Measurements from ENCODE around the gene SHROOM3.

SHROOM3 gene

GRCh38 chr4:76729460-76729859 is 294.4 kb downstream of the SHROOM3 start:
- DNase-seq: no peak

DNA sequence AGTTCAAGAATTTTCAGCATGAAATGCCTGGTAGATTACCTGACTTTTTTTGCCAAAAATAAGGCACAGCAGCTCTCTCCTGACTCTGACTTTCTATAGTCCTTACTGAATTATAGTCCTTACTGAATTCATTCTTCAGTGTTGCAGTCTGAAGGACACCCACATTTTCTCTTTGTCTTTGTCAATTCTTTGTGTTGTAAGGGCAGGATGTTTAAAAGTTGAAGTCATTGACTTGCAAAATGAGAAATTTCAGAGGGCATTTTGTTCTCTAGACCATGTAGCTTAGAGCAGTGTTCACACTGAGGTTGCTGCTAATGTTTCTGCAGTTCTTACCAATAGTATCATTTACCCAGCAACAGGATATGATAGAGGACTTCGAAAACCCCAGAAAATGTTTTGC is 295.0 kb downstream of the SHROOM3 start:
- DNase-seq: no peak

- no peak for DNase-seq
Measured at GRCh38 chr4:76732246-76732645, 297.2 kb downstream of the SHROOM3 start.

GRCh38 chr4:76733068-76733771 is 298.2 kb downstream of the SHROOM3 start:
- no peak for DNase-seq

GRCh38 chr4:76736414-76736813 is 301.4 kb downstream of the SHROOM3 start:
- no peak for DNase-seq

- DNase-seq: no peak
Measured at GRCh38 chr4:76737180-76737579, 302.2 kb downstream of the SHROOM3 start.

DNA sequence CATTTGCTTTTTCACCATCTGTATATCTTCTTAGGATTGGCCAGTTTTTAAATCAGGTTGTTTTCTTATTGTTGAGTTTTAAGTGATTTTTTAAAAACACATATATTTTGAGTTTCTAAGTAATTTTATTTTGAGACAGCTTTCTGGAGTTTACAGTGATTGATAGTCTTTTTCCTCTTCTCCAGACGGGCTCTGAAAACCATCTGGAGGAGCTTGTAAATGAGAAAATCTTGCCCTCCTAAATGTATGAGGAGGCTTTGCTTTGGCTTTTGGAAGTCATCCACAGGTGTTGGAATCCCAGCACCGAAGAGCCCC is 302.7 kb downstream of the SHROOM3 start:
- no peak for DNase-seq

DNA sequence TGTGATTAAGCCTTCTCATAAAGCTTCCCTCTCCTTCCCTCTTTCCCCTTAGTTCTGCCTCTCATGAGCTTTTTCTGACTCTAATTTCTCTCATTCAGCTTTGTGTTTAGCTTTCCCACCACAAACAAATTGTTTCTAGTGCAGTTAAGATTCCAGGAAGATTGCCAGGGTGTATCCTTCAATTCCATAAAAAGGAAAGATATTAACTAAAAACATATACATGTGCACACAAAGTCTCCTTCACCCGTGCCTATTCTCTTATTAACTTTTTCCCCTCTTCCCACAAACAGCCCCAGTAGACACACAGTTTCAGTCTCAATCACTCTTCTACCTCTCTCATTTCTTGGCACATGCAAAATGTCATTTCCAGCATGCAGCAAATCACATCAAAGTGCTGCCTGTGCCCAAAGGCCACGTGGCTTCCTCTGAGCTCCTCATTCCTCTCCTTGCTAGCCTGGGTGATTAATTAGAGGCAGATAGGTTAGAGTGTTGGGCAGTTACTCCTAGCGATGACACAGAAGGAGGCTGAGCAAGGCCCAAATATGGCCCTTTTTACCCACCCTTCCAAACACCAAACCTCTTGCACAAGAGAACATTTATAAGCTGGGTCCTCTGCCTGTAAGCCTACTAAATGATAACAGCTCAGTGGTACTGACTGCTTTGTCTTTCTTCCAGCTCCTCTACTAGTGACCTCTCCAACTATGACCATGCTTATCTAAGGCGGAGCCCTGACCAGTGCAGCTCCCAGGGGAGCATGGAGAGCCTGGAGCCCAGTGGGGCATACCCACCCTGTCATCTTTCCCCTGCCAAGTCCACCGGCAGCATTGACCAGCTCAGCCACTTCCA is 303.3 kb downstream of the SHROOM3 start:
- DNase-seq: peak in 1 of 5 donors; percentile 40

DNA sequence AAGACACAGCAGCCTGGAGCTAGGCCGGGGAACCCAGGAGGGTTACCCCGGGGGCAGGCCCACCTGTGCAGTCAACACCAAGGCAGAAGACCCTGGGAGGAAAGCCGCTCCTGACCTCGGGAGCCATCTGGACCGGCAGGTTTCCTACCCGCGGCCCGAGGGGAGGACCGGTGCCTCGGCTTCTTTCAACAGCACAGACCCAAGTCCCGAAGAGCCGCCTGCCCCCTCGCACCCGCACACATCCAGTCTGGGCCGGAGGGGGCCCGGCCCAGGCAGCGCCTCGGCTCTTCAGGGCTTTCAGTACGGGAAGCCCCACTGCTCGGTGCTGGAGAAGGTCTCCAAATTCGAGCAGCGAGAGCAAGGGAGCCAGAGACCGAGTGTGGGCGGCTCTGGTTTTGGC is 305.2 kb downstream of the SHROOM3 start:
- no peak for DNase-seq

DNA sequence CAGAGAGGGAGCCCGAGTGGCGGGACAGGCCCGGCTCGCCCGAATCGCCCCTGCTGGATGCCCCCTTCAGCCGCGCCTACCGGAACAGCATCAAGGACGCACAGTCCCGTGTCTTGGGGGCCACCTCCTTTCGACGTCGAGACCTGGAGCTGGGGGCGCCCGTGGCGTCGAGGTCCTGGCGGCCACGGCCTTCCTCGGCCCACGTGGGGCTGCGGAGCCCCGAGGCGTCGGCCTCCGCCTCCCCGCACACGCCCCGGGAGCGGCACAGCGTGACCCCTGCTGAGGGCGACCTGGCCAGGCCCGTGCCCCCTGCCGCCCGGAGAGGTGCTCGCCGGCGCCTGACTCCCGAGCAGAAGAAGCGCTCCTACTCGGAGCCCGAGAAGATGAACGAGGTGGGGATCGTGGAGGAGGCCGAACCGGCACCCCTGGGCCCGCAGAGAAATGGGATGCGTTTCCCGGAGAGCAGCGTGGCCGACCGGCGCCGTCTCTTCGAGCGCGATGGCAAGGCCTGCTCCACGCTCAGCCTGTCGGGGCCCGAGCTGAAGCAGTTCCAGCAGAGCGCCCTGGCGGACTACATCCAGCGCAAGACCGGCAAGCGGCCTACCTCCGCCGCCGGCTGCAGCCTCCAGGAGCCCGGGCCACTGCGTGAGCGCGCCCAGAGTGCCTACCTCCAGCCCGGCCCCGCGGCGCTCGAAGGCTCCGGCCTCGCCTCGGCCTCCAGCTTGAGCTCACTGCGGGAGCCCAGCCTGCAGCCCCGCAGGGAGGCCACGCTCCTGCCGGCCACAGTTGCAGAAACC is 306.0 kb downstream of the SHROOM3 start:
- no peak for DNase-seq

GRCh38 chr4:76741663-76742020 is 306.6 kb downstream of the SHROOM3 start:
- DNase-seq: no peak

DNA sequence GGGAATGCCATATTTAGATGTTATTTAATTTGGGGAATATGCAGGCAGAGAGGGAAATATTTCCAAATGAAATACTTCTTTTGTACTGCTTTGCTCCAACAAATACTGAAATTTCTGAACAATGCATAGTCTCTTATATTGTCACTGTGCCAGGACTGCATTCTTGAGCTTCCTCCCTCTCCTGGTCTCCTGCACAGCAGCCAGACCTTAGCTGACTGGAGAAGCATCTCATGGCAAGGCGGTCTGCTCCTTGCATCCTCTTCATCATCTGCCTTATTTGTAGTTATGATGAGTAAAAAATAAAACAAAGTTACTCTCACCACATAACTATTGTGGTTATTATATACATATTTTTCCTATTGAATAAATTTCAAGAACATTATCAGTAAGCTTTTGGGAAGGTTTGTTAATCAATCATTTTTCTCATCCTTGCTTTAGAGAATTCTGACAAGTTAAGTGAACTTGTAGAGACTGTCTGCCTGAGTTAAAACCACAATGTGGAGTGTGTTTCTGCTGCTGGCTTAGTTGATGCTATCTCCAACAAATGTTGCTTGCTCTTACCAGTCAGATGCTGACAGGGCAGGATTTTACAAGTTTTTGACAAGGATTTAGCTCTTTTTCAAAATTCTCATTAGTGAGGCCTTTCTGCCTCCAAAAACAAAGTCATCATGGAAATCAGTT is 309.4 kb downstream of the SHROOM3 start:
- no peak for DNase-seq

DNA sequence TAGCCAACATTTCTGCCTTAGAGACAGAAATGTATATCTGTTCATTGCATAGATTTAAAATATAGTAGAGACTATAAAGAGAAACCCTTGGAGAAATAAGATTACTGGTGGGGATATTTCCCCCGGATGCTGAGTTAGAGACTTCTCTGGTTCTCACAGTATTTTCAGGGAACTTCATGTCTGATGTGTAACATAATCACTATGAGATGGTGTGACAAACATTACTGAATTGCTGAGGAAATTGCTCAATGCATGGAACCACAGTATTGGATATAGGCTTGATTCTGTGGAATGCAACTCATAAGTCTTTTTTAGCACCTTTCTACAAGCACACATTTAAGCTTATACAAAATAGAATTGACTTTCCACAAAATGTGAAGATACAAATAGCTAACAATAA is 310.2 kb downstream of the SHROOM3 start:
- no peak for DNase-seq

GRCh38 chr4:76747563-76747962 is 312.5 kb downstream of the SHROOM3 start:
- DNase-seq: no peak

GRCh38 chr4:76748649-76749048 is 313.6 kb downstream of the SHROOM3 start:
- peak in 1 of 5 donors; percentile 7 for DNase-seq

- DNase-seq: no peak
Measured at GRCh38 chr4:76749355-76749754, 314.3 kb downstream of the SHROOM3 start.

GRCh38 chr4:76750716-76751115 is 315.7 kb downstream of the SHROOM3 start:
- no peak for DNase-seq

GRCh38 chr4:76751612-76752343 is 316.7 kb downstream of the SHROOM3 start:
- no peak for DNase-seq

DNA sequence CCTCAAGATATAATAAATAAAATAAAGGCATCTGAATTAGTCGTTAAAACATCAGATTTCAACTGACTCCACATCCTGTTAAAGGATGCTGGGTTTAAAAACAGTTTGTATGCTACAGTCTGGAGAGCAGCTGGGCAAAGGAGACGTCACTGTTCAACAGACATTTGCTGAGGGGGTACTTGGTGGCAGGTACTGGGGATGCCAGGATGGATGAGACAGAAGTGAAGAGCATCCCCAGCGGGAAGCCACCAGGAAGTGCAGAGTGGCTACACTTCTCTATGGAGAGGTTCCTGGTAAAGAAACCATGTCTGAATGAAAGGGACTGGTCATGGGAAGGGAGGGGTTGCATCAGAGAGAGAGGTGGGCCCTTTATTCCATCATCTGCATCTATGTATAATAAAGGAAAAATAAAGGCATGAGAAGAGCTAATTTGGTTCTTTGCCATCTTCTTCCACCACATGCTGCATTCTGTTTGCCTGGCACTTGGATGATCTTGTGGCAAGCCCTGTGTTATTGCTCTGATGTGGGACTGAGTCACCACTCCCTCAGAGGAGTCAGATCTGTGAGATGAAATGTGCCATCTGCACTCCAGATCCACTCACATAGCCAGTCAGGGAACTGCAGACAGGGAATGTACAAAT is 318.0 kb downstream of the SHROOM3 start:
- DNase-seq: no peak

- no peak for DNase-seq
Measured at GRCh38 chr4:76753814-76754213, 318.8 kb downstream of the SHROOM3 start.

DNA sequence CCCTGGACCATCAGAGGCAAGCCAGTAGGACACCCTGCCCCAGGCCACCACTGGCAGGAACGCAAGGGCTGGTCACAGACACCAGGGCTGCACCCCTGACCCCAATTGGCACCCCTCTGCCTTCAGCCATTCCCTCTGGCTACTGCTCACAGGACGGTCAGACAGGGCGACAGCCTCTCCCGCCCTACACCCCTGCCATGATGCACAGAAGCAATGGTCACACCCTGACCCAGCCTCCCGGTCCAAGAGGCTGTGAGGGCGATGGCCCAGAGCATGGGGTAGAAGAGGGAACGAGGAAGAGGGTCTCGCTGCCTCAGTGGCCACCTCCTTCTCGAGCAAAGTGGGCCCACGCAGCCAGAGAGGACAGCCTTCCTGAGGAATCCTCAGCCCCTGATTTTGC is 319.4 kb downstream of the SHROOM3 start:
- no peak for DNase-seq

- no peak for DNase-seq
Measured at GRCh38 chr4:76755756-76756155, 320.7 kb downstream of the SHROOM3 start.
